Glomerular endothelial cell (primary cell): ENCODE measurements around the gene LMX1A. TPM values are rescaled to one million over a fixed set of nuclear protein-coding genes. Genes with fewer than 3 reads are reported as not detected.

Experiments used
- DNase-seq: peaks from one replicate; pipeline ENCODE4 v3.0.0-alpha.2; 2011; ENCODE audit warnings: low read depth, low spot score; ENCODE audit errors: extremely low read depth
- total RNA-seq: library from RNA; depleted of rRNA; stranded (reverse); fragments of >200 nt; gene quantifications from 2 replicates; pipeline ENCODE4 v1.2.3, GENCODE V29; 2015

Gene LMX1A
- not detected in 2 replicates for total RNA-seq

- DNase-seq, result no peak
Observed at GRCh38 chr1:165355977-165356811, at the start of gene LMX1A. TSS of gene LMX1A (minus strand) at chr1:165356715. CDS start at chr1:165355559, 1,156 bp downstream.

GRCh38 chr1:165403835-165404482 is 47.4 kb upstream of the LMX1A start:
- no peak for DNase-seq

- DNase-seq, result no peak
Observed at GRCh38 chr1:165402517-165403111, 46.1 kb upstream of the LMX1A start.

GRCh38 chr1:165397944-165398343 is 41.4 kb upstream of the LMX1A start:
- DNase-seq, result peak; percentile 75

DNA sequence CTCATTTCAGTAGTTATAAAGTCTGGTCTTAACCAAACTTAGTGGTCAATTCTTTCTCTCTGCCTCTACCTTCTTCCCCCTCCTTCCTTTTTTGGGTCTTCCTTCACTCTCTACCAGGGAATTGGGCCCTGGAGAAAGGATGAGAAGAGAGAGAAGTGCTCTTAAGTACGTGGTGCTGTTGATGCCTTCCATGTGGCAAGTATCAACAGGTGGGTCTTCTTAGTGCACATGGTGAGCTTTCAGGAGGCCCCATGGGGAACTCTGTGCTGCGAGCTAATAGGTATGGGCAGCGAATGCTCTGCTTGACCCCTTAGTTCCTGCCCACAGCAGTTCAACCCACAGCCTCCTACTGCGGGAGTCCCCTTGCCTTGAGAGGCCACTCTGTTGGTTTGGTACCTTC is 39.4 kb upstream of the LMX1A start:
- DNase-seq, result no peak

GRCh38 chr1:165395478-165395877 is 39.0 kb upstream of the LMX1A start:
- DNase-seq, result no peak

DNA sequence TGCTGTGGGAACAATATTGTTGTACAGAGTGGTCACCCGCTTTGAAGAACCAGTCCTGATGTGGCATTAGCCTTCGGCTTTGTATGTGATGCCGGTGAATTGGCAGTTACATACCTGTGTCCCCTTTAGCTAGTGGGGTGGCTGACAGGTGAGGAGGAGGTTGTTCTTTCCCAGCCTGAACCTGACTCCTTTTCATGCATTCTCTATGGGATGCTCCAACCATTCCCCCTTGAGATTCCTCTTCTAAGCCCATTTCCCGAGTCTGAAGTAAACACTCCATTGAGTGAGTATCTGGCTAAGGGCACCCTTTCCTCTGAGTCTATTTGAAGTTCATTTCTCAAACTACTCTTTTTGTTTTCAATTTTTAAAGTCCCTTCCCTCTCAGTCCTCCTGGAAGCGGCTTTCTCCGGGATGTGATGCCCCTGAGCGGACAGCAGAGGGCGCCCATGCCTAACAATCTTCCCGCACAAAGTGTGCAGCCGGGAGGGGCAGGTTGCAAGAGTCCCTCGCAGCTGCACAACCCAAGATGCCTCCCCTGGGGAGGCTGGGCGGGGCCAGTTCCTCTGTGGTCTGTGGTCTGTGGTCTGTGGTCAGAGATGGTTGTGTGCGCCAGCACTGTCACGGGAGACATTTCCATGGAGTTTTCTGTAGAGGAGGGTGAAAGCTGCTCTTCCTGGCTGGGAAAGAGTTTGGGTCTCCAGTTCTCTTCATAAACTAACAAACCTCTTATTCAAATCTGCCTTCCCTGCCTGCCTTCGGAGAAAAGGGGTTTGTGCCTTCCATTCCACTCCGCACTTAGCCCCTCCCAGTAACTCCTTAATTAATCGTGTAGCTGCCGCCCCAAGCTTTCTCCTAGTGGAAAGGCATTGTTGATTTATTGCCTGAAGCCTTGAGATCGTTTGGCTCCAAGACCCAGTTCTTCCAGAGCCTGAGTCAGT is 36.4 kb upstream of the LMX1A start:
- DNase-seq, result no peak

- no peak for DNase-seq
Observed at GRCh38 chr1:165389609-165390008, 33.1 kb upstream of the LMX1A start.

DNA sequence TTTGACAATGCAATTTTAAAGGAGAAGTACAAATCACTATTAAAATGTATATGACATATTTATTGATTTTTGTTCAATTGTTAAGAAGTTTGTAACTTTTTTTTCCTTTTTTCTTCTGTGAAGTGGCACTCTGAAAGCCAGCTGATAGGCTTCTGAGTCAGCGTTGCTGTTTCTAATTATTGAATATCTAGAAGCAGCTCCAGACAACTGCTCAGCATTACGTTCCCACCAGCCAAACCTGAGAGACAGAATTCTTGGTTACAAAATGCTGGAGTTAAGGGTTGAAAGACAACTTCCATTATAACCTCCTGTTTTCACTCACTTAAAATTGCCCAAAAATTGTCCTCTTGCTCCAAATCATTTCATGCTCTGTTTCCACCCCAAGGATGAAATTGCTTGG is 31.4 kb upstream of the LMX1A start:
- DNase-seq, result no peak

DNA sequence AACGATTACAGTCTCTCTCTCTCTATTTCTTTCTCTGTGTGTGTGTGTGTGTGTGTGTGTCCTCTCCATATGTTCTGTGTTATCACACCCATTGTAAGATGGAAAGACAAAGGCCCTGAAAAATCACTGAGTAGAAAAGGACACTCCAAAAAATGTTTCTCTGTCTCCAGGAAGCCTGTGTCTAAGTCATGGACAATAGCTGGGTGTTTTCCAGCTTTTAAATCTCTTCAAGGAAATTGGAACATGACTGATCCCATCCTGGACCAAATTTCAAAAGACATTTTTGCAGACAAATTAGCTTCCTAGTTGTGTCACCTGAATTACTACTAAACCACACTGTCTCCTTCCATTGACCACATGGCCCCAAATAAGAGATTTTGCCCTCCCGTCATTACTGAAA is 31.0 kb upstream of the LMX1A start:
- no peak for DNase-seq

DNA sequence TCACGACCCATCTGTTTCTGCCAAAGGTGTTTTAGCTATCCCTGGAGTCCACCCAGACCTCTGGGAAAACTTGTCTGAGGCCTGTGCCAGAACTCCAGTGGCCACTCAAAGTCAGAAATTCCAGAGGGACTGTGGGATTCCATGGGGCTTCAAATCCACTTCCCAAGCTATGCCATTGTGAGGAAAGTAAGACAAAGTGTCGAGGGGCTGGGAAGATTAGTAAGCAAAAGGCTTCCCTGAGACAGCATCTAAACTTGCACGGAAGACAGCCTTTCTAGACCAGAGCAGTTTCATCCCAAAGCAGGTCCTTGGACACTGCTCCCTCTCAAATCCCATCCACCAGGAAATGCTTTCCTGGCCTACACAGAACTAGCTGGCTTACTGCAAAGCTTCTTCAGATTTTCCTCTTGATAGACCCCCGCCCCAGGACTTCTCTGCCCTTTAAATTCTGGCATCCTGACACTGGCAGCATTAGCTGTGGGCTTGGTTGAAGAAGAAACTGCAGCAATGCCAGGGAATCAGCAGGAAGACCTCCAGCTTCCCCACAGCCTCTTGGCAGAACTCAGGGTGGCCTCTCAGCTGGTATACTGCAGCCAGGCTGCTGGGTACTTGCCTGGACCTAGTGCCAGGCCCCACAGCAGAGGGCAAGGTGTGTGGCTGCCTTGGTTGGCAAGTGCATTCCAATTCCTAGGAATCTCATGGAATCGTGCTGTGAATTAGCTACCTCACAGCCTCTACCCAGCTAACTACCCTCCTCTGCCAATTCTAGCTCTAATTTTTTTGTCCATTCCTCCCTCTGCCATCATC is 27.3 kb upstream of the LMX1A start:
- no peak for DNase-seq

DNA sequence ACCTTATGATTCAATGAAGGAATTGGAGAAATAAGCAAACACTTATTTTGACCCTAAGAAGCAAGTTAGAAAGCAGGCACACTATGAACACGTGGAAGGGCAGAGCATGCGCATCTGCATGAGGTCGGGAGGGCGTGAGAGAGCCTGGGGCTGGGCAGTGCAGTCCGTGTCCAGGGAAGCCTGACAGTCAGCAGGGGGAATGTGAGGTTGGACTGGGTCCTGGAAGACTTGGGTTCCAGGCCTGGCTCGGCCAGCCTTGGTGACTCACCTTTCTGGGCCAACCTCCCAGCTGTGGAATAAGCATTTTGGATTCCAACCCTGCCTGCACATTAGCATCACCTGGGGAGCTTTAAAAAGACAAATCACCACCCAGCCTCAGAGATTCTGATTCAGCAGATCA is 26.6 kb upstream of the LMX1A start:
- no peak for DNase-seq

- DNase-seq, result no peak
Observed at GRCh38 chr1:165381745-165382505, 25.4 kb upstream of the LMX1A start.

DNA sequence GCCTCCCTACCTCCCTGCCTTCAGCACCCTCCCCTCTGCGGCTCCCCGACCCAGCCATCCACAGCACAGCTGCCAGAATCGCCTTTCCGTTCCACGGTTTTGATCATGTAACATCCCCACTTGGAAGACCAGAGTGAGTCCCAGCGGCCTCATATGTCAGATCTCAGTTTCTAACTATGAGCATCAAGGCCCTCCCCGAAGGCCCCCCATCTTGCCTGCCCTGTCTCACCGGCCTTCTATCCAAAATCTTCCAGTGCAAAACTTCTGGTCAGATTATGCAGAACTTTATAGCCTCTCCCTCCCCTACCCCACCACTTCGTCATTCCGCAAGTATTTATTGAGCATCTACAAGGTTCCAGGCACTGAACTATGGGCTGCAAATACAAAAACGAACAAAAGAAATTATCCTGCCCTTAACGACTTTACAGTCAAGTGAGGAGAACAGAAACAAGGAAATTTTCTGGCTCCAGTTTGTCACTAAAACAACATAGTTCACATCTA is 20.3 kb upstream of the LMX1A start:
- no peak for DNase-seq

- peak; percentile 25 for DNase-seq
Observed at GRCh38 chr1:165376041-165376810, 19.7 kb upstream of the LMX1A start.

DNA sequence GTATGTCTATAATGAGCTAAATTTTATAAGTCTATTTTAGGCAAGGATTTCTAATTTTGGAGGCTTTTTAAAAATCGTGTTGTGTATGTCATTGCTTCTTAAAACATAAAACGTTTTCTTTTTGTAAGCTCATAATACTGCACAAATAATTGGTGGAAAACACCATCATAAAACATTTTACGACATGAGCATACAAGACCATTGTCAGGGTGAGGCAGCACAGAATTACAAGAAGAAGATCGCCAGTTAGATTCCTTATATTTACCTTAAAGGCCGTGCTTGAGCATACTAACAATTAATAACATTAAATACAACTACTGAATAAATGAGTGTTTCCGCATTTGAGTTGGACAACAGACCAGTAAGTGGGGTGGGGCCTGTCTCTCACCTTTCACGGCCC is 19.1 kb upstream of the LMX1A start:
- no peak for DNase-seq

DNA sequence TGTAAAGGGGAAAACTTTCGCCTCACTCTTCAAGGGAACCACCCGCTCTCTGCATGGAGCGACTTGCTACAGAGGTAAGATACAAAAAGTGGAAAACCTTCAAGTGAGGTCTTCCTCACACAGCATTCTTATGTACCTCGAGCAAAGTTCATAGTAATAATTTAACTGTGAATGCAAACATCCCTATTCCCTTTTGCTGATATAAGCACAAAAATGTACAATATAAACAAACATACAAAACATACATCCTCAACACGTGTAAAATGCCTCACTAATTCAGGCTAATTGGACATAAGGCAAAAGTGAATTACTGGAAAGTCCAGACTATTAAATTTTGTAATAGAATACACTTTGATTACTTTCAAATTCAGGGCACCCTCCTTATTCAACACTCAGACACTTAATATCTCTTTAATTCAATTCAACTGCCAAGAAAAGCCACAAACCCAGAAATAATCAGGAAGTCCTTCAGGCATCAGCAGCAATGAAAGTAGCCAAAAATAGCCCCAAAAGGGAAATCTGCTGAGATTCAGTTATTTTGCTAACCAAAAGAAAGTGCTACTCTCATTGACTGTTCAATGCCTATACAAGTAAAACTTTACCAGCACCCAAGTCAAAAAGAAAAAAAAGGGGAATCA is 15.2 kb upstream of the LMX1A start:
- no peak for DNase-seq
